ENCODE data around the gene LRRFIP2. TPM values are rescaled to one million over a fixed set of nuclear protein-coding genes. Genes with fewer than 3 reads are reported as not detected.

The LRRFIP2 gene
- total RNA-seq, 3 donors from 2014 or later = 24.8 to 40.8 (median 26.6) TPM

DNA sequence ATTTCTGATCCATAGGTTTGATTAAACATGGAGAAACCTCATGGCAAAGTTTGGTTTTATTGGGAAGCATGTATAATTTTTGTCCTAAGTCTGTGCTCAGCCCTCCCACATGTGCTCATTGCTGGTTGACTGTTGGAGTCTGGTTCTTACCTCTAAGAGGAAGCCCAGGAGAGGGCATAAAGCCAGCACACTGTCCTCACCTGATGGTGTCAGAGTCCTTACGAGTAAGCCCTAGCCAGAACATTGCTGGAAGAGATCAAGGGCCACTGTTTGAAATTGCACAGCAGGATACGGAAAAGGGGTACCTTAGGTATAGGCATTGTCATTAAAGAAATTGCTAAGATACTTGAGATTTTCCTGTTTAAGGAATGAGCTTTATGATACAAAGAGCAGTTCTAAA is 159.8 kb downstream of the LRRFIP2 start:
- DNase-seq = no peak
- H3K4me3 Mint-ChIP-seq = no peak overlapping the region
- H3K4me1 Mint-ChIP-seq (ENCODE audit: low read depth) = no peaks in the 10 kb centered on the region
- peaks cover 48% of the 10 kb centered on the region for H3K36me3 Mint-ChIP-seq (ENCODE audit: insufficient read depth)
- ATAC-seq = no peak
- H3K9me3 Mint-ChIP-seq = no peaks in the 10 kb centered on the region
- H3K27me3 Mint-ChIP-seq (ENCODE audit: low read depth) = no peaks in the 10 kb centered on the region

Other genes starting within 250 kb of the LRRFIP2 start
- 1 to 10 TPM; 2.2 to 3.8 (median 2.7) TPM for gene TRANK1, start 229.5 kb downstream of the LRRFIP2 start, total RNA-seq
- gene EPM2AIP1, start 181.5 kb downstream of the LRRFIP2 start, total RNA-seq = 1 to 10 TPM; 5.0 to 9.8 (median 7.2) TPM
- gene MLH1, start 181.1 kb downstream of the LRRFIP2 start, total RNA-seq = 10 to 100 TPM; 50.7 to 63.9 (median 56.2) TPM
- 10 to 100 TPM; 31.5 to 37.0 (median 32.1) TPM for gene GOLGA4, start 68.7 kb upstream of the LRRFIP2 start, total RNA-seq

Measured in activated T-cell treated with anti-CD3 and anti-CD28 coated beads, Interleukin-2, amount 50 U/mL, for 4 hours (primary cell).